Hindlimb muscle (tissue), 1 donor: ENCODE results near the gene PDGFD. TPM values are rescaled to one million over a fixed set of nuclear protein-coding genes. Genes with fewer than 3 reads are reported as not detected.

ENCODE experiments used
- DNase-seq: peaks from one replicate; pipeline ENCODE4 v3.0.0-alpha.2; 2013
- polyA plus RNA-seq: library from polyadenylated mRNA; unstranded; fragments of 120-200 nt; gene quantifications from one replicate; pipeline ENCODE4 v1.2.1, GENCODE V29; 2013; ENCODE audit not compliant: insufficient read length

PDGFD gene
- polyA plus RNA-seq, 1 donor = 19.1 TPM

DNA sequence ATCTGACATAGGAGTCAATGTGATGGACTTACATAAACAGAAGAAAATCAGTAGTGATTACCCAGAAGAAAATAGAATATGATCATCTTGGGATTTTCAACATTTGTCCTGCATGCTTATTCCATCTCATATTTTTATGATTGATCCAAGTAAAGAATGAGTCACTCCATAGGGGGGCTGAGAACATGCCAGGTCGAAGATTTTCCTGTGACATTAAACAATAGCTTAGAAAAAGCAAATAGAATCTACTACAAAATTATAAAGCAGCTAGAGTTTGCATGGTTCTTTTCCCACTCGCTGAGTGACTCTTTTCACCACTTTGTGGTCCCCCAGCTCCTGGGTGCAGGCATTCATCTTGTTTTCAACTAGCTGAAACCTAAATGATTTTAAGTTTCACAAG, 71.2 kb downstream of the PDGFD start:
- no peak for DNase-seq

- no peak for DNase-seq
These were observed 72.5 kb downstream of the PDGFD start for GRCh38 chr11:104091281-104092096.

- DNase-seq = peak; percentile 59
These were observed 73.2 kb downstream of the PDGFD start for GRCh38 chr11:104090767-104091166.

- DNase-seq = no peak
These were observed 74.5 kb downstream of the PDGFD start for GRCh38 chr11:104089481-104089880.

GRCh38 chr11:104086621-104087020, 77.3 kb downstream of the PDGFD start:
- no peak for DNase-seq

DNA sequence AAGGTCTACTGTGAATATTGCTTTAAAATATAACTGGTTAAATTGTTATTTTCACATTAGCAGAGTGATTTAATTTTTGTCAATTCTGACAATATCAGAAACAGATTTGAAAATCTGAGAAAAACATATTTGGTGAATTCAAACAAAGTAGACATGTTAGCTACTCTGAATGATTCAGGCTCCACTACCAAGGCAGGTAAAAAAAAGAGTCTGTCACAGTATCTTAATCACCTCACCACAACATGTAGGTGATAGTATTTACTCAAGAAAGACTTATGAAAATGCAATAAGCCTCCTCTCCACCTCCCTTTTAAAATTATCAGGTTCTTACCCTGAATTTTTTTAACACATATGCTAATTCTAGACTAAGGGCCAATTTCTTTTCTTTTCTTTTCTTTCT, 85.0 kb downstream of the PDGFD start:
- no peak for DNase-seq

DNA sequence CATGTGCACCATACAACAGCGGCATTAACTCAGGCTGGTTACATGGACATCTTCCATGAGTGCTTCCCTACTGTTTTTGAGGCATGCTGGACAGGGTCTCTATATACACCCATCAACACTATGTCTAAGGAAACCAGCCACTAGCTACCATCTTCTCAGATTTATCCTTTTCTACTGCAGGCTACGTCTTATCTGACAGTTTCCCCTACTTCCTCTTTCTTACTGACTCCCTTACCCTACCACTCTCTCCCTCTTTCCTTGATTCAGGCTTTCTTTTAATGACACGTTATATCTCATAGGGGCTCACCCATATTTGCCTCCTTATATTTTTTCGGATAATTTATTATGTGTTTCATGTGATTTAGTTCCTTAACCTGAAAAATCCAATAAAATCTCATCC, 85.7 kb downstream of the PDGFD start:
- no peak for DNase-seq

GRCh38 chr11:104076455-104076854, 87.5 kb downstream of the PDGFD start:
- DNase-seq = no peak

- DNase-seq = no peak
These were observed 88.2 kb downstream of the PDGFD start for GRCh38 chr11:104075706-104076105.

GRCh38 chr11:104075091-104075490, 88.9 kb downstream of the PDGFD start:
- no peak for DNase-seq

DNA sequence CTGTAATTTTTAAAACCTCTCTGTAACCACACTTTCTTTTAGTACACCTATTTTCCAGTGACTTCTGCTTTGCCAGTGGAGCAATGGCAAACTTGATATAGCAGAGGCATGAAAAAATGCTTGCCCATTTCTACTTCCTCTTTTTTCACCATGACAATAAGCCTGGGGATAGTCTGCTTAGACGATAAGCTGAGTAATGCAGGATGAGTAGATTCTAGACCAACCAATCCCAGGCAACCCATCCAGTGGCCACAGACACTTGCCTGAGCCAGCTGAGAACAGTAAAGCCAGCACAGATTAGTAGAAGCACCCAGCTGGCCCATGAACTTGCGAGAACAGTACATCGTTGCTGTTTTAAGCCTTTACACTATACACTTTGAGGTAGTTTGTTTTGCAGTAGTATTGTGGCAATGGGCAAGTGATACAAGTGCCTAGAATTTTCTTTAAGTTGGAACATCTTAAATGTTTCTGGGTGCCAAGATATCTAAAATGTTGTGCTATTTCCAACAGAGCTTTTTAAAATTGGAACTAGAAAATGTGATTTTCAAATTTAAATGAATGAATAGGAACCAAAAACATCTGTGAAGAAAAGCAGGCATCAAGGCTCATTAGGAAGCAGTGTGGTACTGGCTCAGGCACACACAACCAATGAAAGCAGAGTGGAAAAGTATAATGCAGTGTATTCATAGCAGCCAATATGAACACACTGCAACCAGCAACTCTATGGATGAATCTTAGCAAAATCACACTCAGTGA, 89.8 kb downstream of the PDGFD start:
- no peak for DNase-seq

DNA sequence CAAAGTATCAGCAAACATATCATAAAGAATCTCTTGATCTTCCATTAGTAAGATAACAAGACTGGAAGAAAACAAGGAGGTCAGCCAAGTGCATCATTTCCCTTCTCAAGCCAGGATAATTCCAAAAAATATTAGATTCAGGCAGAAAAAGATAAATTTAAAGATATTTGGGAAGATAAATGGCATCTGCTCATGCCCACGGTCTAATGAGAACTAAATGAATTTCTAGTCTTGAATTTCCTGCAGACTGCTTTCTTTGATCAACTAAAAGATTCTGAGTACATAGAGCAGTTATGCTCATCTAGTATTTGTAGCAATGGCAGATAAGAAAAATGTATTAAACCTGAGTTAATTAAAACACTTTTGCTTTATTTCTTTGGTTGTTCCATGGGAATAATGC, 96.4 kb downstream of the PDGFD start:
- no peak for DNase-seq

DNA sequence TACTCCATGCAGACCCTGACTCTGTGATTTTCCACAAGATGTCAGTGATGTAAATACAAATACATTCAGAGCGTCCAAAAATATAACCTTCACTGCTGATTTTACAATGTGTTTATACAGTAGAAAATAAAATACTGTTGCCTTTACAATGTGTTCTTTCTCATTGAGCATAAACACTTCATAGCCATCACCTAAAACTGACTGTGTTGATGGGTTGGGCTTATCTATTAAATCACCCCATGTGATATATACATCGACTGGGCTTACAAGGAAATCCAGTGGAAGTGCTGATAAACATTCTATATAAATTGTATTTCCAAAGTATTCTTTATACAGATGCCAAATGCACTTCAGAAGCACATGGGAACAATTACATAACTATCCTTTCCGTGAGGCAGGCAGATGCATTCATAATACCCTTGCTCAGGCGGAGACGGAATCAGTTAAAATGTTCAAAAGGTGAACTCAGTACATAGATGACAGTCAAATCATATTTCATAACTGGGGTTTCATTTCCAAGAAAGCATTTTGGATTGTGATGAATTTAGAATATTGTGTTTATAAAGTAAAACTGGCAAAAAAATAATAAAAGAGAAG, 99.8 kb downstream of the PDGFD start:
- DNase-seq = no peak

DNA sequence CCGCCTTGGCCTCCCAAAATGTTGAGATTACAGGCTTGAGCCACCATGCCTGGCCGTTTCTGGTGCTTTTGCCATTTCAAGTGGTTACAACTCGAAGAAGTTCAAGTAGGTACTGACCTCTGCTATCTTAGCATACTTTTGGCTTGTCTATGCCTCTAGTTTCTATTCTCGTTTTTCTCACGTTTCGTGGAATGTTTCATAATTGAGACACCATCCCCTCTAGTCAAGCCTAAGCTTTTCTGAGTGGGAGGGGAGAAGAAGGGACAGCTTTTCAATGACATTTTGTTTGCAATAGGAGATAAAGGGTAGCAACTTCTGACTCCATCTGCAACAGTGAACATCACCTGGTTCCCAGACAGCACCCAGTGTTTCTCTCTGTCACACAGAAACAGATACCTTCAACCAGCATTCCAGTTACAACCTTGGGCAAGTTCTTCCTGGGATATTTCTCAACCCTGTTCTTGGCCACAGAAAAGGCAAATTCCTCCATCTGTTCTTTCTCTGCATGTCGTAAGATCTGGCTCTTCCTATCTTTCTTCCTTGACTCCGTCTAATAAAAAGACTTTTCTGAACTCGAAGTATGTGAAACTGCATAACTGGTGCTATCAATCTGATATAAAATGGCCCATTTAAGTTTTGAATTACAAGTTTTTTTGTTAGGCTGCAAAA, 102.0 kb downstream of the PDGFD start:
- no peak for DNase-seq

DNA sequence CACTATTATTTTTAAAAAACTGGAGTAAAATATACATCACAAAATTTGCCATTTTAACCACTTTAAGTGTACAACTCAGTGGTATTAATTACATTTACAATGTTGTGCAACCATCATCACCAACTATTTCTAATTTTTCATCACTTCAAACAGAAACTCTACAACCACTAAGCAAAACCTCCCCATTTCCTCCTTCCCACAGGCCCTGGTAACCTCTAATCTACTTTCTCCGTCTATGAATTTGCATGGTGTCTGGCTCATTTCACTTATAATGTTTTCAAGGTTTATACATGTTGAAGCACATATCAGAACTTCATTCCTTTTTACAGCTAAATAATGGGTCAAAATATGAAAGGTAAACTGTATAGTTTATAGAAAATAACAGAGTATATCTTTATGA, 103.1 kb downstream of the PDGFD start:
- DNase-seq = no peak

DNA sequence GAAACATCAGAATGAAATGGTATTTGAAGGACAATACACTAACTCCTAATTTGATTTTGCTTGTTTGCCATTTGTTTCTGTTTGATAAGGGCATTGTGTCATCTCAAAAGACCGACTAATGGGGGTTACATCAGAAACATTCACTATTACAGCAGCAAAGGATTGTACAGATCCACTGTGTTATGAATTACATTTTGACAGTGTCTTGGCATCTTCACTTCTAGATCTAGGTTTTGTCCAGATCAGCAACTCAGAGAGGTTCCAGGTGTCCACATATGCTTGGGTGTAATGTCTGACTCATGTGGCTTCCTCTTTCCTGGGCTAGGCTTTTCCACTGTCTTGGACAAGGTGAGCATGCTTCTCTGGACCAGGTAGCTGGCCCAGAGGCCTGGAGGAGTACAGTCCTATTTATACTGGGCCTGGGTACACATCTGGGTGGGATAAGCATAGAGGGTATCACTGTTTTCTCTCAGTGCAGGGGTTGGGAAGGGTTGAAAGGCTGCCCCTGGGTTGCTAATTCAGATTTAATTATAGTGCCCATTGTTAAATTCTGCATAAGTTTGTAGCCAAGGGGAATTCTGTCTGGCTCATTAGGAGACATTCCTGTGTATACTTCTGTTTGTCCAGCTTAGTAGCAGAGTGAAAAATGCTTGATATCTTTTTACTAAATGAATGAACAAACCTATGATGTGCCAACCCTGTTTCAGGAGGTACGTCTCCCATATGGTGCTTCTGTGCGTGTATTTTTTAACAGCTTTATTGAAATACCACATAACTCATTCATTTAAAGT, 103.7 kb downstream of the PDGFD start:
- no peak for DNase-seq

- DNase-seq = no peak
These were observed 105.3 kb downstream of the PDGFD start for GRCh38 chr11:104058680-104059079.

GRCh38 chr11:104057908-104058307, 106.0 kb downstream of the PDGFD start:
- no peak for DNase-seq

- no peak for DNase-seq
These were observed 108.4 kb downstream of the PDGFD start for GRCh38 chr11:104055596-104055995.

DNA sequence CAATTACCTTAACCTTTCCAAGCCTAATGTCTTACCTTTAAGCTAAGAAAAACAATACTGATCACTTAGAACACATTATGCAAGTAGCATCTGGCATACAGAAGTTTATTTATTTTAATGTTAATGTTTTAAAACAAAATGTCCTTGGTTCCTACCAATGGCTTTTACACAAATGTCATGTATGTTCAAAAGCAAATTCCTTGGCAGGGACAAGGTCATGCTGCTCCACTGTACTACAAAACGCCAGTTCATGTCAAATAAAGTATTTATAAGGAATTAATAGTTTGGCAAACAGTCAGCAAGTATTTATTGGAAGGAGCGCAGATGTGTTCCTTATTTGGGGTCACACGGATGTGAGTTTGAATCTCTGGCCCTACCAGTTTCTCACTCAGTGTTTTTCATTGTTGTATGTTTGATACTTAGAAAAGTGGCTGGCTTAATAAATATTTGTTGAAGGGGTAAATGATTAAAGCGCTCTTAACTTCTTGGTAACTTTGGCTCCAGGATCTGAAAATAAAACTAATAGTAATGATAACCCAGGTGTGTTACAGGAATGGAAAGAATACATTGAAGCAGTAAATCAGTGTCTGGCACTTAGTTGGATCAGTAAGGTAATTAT, 108.9 kb downstream of the PDGFD start:
- no peak for DNase-seq

- DNase-seq = no peak
These were observed 110.0 kb downstream of the PDGFD start for GRCh38 chr11:104053743-104054478.
